Fibroblast of lung (primary cell): Measurements from ENCODE around the gene TMEM26.

Experiments used
- EZH2 ChIP-seq: IDR thresholded peaks from 2 replicates; pipeline ENCODE4 v1.5.1; 2012; ENCODE audit warnings: low read length, control low read depth, mild to moderate bottlenecking; ENCODE audit errors: missing control alignments
- TF ChIP-seq, protein P1 (sequence below), 2 donors: IDR thresholded peaks in 1 of 2; conservative IDR thresholded peaks in 1 of 2; 1 replicate in 1 of 2; 2 replicates in 1 of 2; pipeline ENCODE4 v1.5.1; 2011 to 2012; ENCODE audit warnings: low read length in 2 of 2, control low read depth in 1 of 2, inconsistent platforms in 1 of 2, low read depth in 1 of 2, mild to moderate bottlenecking in 1 of 2

DNA sequence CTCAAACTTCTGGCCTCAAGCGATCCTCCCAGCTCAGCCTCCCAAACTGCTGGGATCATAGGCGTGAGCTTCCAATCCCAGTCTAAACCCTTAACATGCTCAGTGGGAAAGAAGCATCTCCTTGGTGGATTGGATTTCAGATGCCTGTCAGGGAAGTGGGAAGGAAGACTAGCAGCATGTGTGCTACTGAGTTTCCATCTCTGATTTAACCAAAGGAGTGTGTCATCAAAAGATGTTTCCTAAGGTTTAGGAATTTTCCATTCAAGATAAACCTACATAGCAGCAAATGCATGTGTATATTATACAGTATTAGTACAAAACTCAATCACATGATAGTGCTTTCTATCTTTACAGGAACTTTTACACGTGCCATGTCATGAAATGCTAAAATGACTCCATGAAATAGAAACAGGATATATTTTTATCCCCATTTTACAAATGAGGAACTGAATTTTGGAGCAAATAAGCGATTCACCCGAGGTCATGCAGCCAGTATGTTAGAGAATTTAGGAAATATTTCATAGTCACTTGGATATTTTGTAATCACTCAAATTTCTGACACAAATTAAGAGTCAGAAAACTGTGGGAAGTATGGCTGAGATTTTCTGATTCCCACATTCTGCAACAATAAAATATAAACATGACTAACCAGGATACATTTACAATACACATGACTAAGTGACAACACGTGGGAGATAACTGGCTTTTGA, 11.4 kb upstream of the TMEM26 start:
- TF ChIP-seq EZH2 = no peak
- TF ChIP-seq, protein P1, sequence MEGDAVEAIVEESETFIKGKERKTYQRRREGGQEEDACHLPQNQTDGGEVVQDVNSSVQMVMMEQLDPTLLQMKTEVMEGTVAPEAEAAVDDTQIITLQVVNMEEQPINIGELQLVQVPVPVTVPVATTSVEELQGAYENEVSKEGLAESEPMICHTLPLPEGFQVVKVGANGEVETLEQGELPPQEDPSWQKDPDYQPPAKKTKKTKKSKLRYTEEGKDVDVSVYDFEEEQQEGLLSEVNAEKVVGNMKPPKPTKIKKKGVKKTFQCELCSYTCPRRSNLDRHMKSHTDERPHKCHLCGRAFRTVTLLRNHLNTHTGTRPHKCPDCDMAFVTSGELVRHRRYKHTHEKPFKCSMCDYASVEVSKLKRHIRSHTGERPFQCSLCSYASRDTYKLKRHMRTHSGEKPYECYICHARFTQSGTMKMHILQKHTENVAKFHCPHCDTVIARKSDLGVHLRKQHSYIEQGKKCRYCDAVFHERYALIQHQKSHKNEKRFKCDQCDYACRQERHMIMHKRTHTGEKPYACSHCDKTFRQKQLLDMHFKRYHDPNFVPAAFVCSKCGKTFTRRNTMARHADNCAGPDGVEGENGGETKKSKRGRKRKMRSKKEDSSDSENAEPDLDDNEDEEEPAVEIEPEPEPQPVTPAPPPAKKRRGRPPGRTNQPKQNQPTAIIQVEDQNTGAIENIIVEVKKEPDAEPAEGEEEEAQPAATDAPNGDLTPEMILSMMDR (conservative IDR thresholded peaks at IDR 0.05 in 1 of 2, IDR thresholded peaks at IDR 0.05 in 1 of 2; ENCODE audit: low read depth in 1 of 2, low read length in 2 of 2) = no peak
